Measurements from ENCODE around the gene TRIM21. TPM values are rescaled to one million over a fixed set of nuclear protein-coding genes. Genes with fewer than 3 reads are reported as not detected.

TRIM21 gene
- total and polyA plus RNA-seq, 2 donors from 2014 or later (not counting 2 experiments from before 2014, with no cell fraction given), result 39.4 to 42.8 TPM

Other genes with a start within 250 kb of the TRIM21 start
- gene OR52B4, start 25.3 kb downstream of the TRIM21 start, total RNA-seq, result not detected in 2 replicates
- not detected in 2 replicates for gene OR52B4, start 25.3 kb downstream of the TRIM21 start, polyA plus RNA-seq
- not detected in 2 replicates for gene OR52K2, start 55.6 kb upstream of the TRIM21 start, total RNA-seq
- gene OR52K2, start 55.6 kb upstream of the TRIM21 start, polyA plus RNA-seq, result not detected in 2 replicates
- gene OR52K1, start 88.9 kb upstream of the TRIM21 start, total RNA-seq, result not detected in 2 replicates
- not detected in 2 replicates for gene OR52K1, start 88.9 kb upstream of the TRIM21 start, polyA plus RNA-seq
- gene OR52M1, start 151.5 kb upstream of the TRIM21 start, total RNA-seq, result not detected in 2 replicates
- not detected in 2 replicates for gene OR52M1, start 151.5 kb upstream of the TRIM21 start, polyA plus RNA-seq
- not detected in 2 replicates for gene OR52I2, start 188.0 kb upstream of the TRIM21 start, total RNA-seq
- gene OR52I2, start 188.0 kb upstream of the TRIM21 start, polyA plus RNA-seq, result not detected in 2 replicates
- gene OR52I1, start 200.3 kb upstream of the TRIM21 start, total RNA-seq, result not detected in 2 replicates
- not detected in 2 replicates for gene OR52I1, start 200.3 kb upstream of the TRIM21 start, polyA plus RNA-seq
- gene TRIM68, start 214.5 kb upstream of the TRIM21 start, total RNA-seq, result 8.7 and 10.1 TPM in 2 replicates
- 4.5 and 4.8 TPM in 2 replicates for gene TRIM68, start 214.5 kb upstream of the TRIM21 start, polyA plus RNA-seq
- gene OR51D1, start 243.8 kb upstream of the TRIM21 start, total RNA-seq, result not detected in 2 replicates
- gene OR51D1, start 243.8 kb upstream of the TRIM21 start, polyA plus RNA-seq, result not detected in 2 replicates